C4-2B (cell line): ENCODE measurements around the gene CCL13.

Source experiments
- CTCF ChIP-seq: fragments of 450-650 bp; conservative IDR thresholded peaks from 2 replicates; pipeline ENCODE4 v1.5.1; 2017; ENCODE audit warnings: mild to moderate bottlenecking
- ZFX ChIP-seq: fragments of 450-650 bp; IDR thresholded peaks from 2 replicates; pipeline ENCODE4 v1.6.1; 2017

DNA sequence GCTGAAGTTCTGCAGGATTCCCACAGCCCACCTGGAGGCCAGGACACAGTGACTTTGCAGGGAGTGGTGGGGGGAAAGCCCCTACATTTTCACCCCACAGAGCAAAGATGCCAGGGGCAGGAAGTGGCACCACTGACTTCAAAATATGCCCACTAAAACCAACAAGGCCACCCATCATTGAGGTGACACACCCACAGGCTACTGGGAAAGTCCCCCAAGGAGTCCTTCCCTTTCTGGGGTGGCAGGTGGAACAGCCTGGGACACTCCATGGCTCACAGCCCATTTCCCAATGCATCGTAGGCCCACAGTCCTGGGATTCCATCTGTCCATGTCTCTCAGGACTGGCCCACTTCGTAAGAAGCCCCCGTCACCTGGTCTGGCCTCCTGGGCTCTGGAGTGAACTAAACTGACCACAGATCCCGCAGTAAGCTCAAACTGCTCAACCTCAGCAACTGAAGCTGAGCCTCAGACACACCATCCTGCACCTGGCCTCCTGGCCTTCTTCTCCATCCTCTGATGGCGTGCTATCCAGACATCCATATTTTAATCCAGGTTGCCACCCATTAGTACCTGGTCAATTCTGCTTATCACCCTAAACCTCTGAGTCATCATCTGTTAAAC lies 14.2 kb downstream of the CCL13 start:
- TF ChIP-seq ZFX (no peak), CTCF (no peak)
